ENCODE measurements around the gene COL4A1. TPM values are rescaled to one million over a fixed set of nuclear protein-coding genes. Genes with fewer than 3 reads are reported as not detected.

COL4A1 gene
- total and polyA plus RNA-seq, 2 donors from 2014 or later = 53.0 to 218 TPM

- FAIRE-seq (no peak), DNase-seq (no peak)
- Histone ChIP-seq H3K27me3 (ENCODE audit: control insufficient read depth, insufficient read depth, low read length) (no peaks in the 10 kb centered on the region), H3K4me3 (ENCODE audit: low read length in 3 of 3) (no peak overlapping the region), H3K27ac (ENCODE audit: low read depth in 2 of 2, low read length in 2 of 2) (peak overlapping the region in 1 of 2 donors; percentile 53), H3K9me3 (ENCODE audit: control insufficient read depth in 2 of 3, insufficient read depth in 1 of 3, low read length in 3 of 3) (no peaks in the 10 kb centered on the region), H3K36me3 (ENCODE audit: control insufficient read depth in 2 of 3, insufficient read depth in 3 of 3, low read length in 3 of 3) (no peaks in the 10 kb centered on the region), H3K9ac (ENCODE audit: low read length in 3 of 3) (no peak overlapping the region), H3K4me1 (ENCODE audit: control insufficient read depth in 2 of 3, insufficient read depth in 2 of 3, low read depth in 1 of 3, low read length in 3 of 3) (peaks cover 0 to 10% (median 0%) of the 10 kb centered on the region in 3 donors)
- TF ChIP-seq CTCF (IDR thresholded peaks at IDR 0.05; ENCODE audit: borderline replicate concordance, extremely low read depth, insufficient read depth) = no peak
- intact Hi-C loops (cut with DNase I) = no loop called here
These were observed 178.4 kb downstream of the COL4A1 start for GRCh38 chr13:110128546-110128945.

GRCh38 chr13:110127986-110128511, 178.9 kb downstream of the COL4A1 start:
- intact Hi-C loops (cut with DNase I) = no loop called here
- H3K9me3 ChIP-seq (ENCODE audit: control insufficient read depth in 2 of 3, insufficient read depth in 1 of 3, low read length in 3 of 3) = no peaks in the 10 kb centered on the region
- peak overlapping the region in 1 of 2 donors; percentile 53 for H3K27ac ChIP-seq (ENCODE audit: low read depth in 2 of 2, low read length in 2 of 2)
- FAIRE-seq (no peak), DNase-seq (no peak)
- H3K36me3 ChIP-seq (ENCODE audit: control insufficient read depth in 2 of 3, insufficient read depth in 3 of 3, low read length in 3 of 3) = no peaks in the 10 kb centered on the region
- H3K4me3 ChIP-seq (ENCODE audit: low read length in 3 of 3) = no peak overlapping the region
- no peak for TF ChIP-seq CTCF (IDR thresholded peaks at IDR 0.05; ENCODE audit: borderline replicate concordance, extremely low read depth, insufficient read depth)
- no peaks in the 10 kb centered on the region for H3K27me3 ChIP-seq (ENCODE audit: control insufficient read depth, insufficient read depth, low read length)
- H3K9ac ChIP-seq (ENCODE audit: low read length in 3 of 3) = no peak overlapping the region
- peaks cover 0 to 10% (median 0%) of the 10 kb centered on the region in 3 donors for H3K4me1 ChIP-seq (ENCODE audit: control insufficient read depth in 2 of 3, insufficient read depth in 2 of 3, low read depth in 1 of 3, low read length in 3 of 3)

- peak overlapping the region in 1 of 2 donors; percentile 53 for H3K27ac ChIP-seq (ENCODE audit: low read depth in 2 of 2, low read length in 2 of 2)
- H3K27me3 ChIP-seq (ENCODE audit: control insufficient read depth, insufficient read depth, low read length) = no peaks in the 10 kb centered on the region
- intact Hi-C loops (cut with DNase I) = no loop called here
- DNase-seq (peak in 3 of 5 donors; percentile 36 to 62 (median 51)), FAIRE-seq (no peak)
- no peak overlapping the region for H3K9ac ChIP-seq (ENCODE audit: low read length in 3 of 3)
- H3K4me3 ChIP-seq (ENCODE audit: low read length in 3 of 3) = no peak overlapping the region
- H3K9me3 ChIP-seq (ENCODE audit: control insufficient read depth in 2 of 3, insufficient read depth in 1 of 3, low read length in 3 of 3) = no peaks in the 10 kb centered on the region
- H3K4me1 ChIP-seq (ENCODE audit: control insufficient read depth in 2 of 3, insufficient read depth in 2 of 3, low read depth in 1 of 3, low read length in 3 of 3) = peaks cover 0 to 10% (median 0%) of the 10 kb centered on the region in 3 donors
- H3K36me3 ChIP-seq (ENCODE audit: control insufficient read depth in 2 of 3, insufficient read depth in 3 of 3, low read length in 3 of 3) = no peaks in the 10 kb centered on the region
- TF ChIP-seq CTCF (IDR thresholded peaks at IDR 0.05; ENCODE audit: borderline replicate concordance, extremely low read depth, insufficient read depth) = no peak
These were observed 180.5 kb downstream of the COL4A1 start for GRCh38 chr13:110126391-110126961.
